HuH-7.5 (cell line): ENCODE measurements around the gene HSFY2.
"Not testable (repeated sequence)": the region's sequence is repeated elsewhere in the genome, so short reads cannot be mapped to it uniquely, and the experiment has no call there.

ENCODE experiments used
- DNase-seq: peaks from one replicate; pipeline ENCODE4 v3.0.0; 2011; ENCODE audit warnings: low spot score

The HSFY2 gene, protein sequence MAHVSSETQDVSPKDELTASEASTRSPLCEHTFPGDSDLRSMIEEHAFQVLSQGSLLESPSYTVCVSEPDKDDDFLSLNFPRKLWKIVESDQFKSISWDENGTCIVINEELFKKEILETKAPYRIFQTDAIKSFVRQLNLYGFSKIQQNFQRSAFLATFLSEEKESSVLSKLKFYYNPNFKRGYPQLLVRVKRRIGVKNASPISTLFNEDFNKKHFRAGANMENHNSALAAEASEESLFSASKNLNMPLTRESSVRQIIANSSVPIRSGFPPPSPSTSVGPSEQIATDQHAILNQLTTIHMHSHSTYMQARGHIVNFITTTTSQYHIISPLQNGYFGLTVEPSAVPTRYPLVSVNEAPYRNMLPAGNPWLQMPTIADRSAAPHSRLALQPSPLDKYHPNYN

DNA sequence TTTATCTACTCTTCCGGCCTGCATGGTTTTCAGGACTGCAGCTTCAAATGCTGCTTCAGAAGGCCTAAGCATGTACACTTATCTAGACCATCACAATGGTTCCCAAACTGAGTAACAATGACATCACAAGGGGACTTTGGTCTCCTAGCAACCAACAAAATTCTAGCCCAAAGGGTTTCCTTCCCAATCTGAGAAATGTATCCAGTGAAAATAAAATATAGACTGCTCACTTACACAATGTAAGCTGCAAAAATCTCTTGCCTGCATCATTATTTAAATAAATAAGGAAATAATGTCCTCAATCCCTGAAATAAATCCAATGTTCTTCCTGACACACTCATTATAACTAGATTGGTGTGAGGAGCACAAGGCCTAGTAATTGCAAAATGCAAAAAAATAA, at the start of gene HSFY2:
Gene HSFY2 (minus strand): TSS at position 101 of the 400 bp plus-strand sequence. CDS start 117 bp downstream, outside the sequence.
- not testable (repeated sequence) for DNase-seq

DNA sequence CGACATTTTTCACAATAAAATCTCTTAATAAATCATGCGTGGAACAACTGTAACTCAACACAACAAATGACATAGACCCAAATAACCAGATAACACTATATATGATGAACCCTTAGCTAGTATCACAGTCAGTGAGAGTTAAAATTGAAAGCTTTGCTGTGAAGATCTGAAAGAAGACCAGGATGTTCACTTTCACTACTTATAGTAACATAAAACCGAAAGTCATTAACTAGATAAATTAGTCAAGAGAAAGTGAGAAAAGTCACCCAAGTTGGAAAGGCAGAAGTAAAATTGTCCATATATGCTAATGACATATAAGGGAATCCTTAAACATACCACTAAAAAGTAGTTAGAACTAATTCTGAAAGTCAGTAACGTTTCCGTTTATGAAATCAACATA, 42.2 kb upstream of the HSFY2 start:
- DNase-seq, result not testable (repeated sequence)

DNA sequence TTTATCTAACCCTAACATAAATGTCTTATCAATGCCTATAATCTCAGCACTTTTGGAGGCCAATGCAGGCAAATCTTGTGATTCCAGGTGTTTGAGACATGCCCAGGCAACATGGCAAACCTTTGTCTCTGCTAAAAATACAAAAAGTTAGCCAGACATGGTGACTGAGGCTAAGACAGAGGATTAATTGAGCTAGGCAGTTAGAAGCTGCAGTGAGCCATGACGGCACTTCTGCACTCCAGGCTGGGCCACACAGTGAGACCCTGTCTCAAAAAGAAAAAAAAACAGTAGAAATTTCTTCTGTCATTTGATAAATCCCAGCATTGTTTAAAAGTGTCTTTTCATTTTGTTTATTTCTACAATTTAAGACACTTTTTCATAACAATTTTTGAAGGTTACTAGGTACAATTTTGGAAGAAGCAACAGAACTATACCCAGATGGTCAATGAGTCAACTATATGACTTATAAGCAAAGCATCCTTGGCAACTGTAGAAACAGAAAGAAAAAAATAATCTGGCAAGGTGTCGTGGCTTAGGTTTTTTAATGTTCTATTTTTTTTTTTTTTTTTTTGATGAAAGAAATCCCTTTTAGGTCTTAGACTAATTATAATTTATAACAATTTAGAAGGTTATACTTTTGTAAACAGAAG, 15.3 kb upstream of the HSFY2 start:
- not testable (repeated sequence) for DNase-seq

DNA sequence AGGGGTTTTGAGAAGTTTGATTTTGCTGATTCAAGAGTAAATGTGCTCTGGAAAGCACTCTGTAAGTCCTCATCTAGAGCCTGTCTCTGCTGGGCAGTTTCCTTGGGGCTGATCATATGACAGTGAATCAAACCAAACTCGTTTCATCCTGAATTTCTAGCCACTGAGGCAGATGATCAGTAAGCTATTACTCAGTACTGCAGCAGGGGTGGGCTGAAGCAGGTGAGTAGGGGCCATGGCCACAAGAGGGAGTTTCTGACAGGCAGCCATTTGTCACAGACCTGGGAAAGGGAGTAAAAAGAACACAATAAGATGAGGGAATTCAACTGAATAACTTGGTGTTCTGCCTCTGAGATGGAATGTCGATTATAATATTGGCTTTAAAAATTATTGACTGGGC, 19.5 kb downstream of the HSFY2 start:
- not testable (repeated sequence) for DNase-seq

DNA sequence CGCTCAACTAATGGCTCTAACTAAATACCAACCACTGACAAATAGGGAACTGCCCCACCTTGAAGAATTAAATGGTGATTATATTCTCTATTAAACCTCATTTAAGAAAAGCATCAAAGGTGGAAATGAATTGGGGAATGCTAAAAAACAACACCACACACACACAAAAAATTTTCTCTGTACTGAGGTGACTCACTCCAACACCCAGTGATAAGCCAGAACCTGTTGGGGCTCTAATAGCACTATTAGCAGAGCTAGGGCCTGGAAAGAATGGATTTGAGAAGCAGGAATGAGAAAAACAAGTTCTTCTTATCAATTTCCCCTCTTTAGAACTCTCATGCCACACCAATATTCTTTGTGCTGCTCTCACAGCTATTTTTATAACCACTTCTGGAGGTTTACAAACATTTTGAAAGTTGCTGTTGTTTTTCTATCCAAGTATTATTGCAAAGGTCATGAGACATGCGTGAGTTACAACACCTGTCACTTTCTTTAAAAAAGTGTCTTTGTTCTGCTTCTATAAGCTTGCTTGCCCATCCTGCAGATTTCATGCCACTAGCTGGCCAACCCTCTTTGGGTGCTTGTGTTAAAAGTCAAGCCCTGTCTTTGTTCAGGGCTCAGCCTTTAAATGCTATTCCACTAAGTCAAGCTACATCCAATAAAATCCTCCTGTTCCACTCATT, 20.3 kb downstream of the HSFY2 start:
- DNase-seq, result not testable (repeated sequence)

DNA sequence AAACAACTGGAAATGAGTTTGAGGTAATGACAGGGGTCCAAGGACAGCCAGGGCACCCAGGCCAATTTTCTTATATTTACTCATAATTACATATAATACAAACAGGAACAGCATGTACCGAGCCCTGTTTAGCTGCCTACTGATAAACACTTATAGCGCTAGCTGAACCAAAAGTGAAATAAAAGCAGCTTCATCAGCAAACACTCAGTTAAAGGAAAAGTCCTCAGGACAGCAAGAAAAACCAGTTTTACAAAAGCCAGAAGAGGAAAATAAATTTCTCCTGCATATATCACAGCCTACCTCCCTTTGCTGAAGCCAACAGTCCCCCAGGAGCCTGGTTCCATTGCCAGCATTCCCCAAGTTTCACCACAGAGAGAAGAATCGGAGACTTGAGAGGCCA, 49.8 kb downstream of the HSFY2 start:
- DNase-seq, result not testable (repeated sequence)
